OCI-LY3 (cell line): Measurements from ENCODE around the gene EYS.

Source experiments
- H2AFZ ChIP-seq: fragments of 200-600, 300-600 bp; shearing (Covaris generic); 2 replicates; pipeline ENCODE4 v1.6.0; 2014; ENCODE audit warnings: antibody characterized with exemption, low read depth, low read length
- H3K27ac ChIP-seq: fragments of 200-600, 300-600 bp; sonication (generic); 2 replicates; pipeline ENCODE4 v1.5.1; 2014; ENCODE audit warnings: mild to moderate bottlenecking, low read length, moderate library complexity, mixed read lengths
- H3K27me3 ChIP-seq: fragments of 200-600, 300-600 bp; sonication (generic); 2 replicates; pipeline ENCODE4 v1.6.1; 2014; ENCODE audit warnings: low read depth, low read length, mixed read lengths
- H3K36me3 ChIP-seq: fragments of 200-600, 300-600 bp; sonication (generic); replicated peaks from 2 replicates; pipeline ENCODE3; 2014; ENCODE audit warnings: low read depth, low read length, mixed read lengths
- H3K4me1 ChIP-seq: fragments of 300-600, 200-600 bp; sonication (generic); 2 replicates; pipeline ENCODE4 v1.6.1; 2014; ENCODE audit warnings: low read length, mixed read lengths
- H3K4me2 ChIP-seq: fragments of 200-600, 300-600 bp; sonication (generic); 2 replicates; pipeline ENCODE4 v1.6.1; 2014; ENCODE audit warnings: low read length, mixed read lengths
- H3K4me3 ChIP-seq: fragments of 300-600, 200-600 bp; sonication (generic); 2 replicates; pipeline ENCODE4 v1.5.1; 2014; ENCODE audit warnings: antibody characterized with exemption, mild to moderate bottlenecking, low read length, moderate library complexity
- H3K79me2 ChIP-seq: fragments of 300-600, 200-600 bp; shearing (Covaris generic); 2 replicates; pipeline ENCODE4 v1.6.1; 2014; ENCODE audit warnings: mild to moderate bottlenecking, low read length, mixed read lengths
- H3K9ac ChIP-seq: fragments of 300-600, 200-600 bp; shearing (Covaris generic); 2 replicates; pipeline ENCODE4 v1.6.0; 2014; ENCODE audit warnings: mild to moderate bottlenecking, low read length, moderate library complexity
- H3K9me3 ChIP-seq: fragments of 200-600, 300-600 bp; shearing (Covaris generic); 2 replicates; pipeline ENCODE4 v1.6.1; 2014; ENCODE audit warnings: low read length, mixed read lengths; ENCODE audit not compliant: insufficient read depth
- H4K20me1 ChIP-seq: fragments of 200-600, 300-600 bp; sonication (generic); 2 replicates; pipeline ENCODE4 v1.6.1; 2016; ENCODE audit warnings: low read length, mixed read lengths; ENCODE audit not compliant: insufficient read depth
- EZH2phosphoT487 ChIP-seq: fragments of 200-600 bp; shearing (Covaris generic); IDR thresholded peaks from 2 replicates; pipeline ENCODE4 v1.6.1; 2018; ENCODE audit warnings: antibody characterized with exemption, mixed run types, low read depth
- TF ChIP-seq, protein P1 (sequence below): fragments of 200-600, 300-600 bp; sonication (generic); IDR thresholded peaks from 2 replicates; pipeline ENCODE4 v1.5.1; 2014; ENCODE audit warnings: antibody characterized with exemption, low read length, low read depth

The EYS gene

DNA sequence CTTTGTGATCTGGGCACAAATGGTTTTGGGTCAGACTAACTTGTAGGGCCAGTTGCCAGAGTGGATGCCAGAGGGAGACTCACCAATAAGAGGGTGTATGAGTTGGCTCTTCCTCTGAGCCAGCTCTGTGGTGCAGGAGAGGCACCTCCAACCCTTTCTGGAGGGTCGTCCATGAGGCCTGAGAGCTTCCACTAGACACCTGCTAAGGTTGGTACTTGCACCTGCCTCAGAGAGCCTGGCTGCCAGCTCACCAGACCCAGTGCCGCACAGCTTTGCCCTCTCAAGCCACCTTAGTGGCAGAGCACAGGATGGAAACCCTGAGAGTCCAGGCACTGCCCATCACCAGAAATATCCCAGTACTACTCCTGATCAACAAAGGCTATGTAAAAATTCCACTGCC is 504.3 kb downstream of the EYS start:
- Histone ChIP-seq H3K4me1 (no peaks in the 10 kb centered on the region), H3K79me2 (no peaks in the 10 kb centered on the region), H3K4me3 (no peak overlapping the region), H3K27ac (no peak overlapping the region), H3K27me3 (no peaks in the 10 kb centered on the region), H2AFZ (no peak overlapping the region), H3K9me3 (no peaks in the 10 kb centered on the region), H4K20me1 (no peaks in the 10 kb centered on the region), H3K9ac (no peak overlapping the region), H3K36me3 (peaks cover 3% of the 10 kb centered on the region), H3K4me2 (no peak overlapping the region)
- TF ChIP-seq EZH2phosphoT487 = no peak
- TF ChIP-seq, protein P1, sequence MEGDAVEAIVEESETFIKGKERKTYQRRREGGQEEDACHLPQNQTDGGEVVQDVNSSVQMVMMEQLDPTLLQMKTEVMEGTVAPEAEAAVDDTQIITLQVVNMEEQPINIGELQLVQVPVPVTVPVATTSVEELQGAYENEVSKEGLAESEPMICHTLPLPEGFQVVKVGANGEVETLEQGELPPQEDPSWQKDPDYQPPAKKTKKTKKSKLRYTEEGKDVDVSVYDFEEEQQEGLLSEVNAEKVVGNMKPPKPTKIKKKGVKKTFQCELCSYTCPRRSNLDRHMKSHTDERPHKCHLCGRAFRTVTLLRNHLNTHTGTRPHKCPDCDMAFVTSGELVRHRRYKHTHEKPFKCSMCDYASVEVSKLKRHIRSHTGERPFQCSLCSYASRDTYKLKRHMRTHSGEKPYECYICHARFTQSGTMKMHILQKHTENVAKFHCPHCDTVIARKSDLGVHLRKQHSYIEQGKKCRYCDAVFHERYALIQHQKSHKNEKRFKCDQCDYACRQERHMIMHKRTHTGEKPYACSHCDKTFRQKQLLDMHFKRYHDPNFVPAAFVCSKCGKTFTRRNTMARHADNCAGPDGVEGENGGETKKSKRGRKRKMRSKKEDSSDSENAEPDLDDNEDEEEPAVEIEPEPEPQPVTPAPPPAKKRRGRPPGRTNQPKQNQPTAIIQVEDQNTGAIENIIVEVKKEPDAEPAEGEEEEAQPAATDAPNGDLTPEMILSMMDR = no peak

DNA sequence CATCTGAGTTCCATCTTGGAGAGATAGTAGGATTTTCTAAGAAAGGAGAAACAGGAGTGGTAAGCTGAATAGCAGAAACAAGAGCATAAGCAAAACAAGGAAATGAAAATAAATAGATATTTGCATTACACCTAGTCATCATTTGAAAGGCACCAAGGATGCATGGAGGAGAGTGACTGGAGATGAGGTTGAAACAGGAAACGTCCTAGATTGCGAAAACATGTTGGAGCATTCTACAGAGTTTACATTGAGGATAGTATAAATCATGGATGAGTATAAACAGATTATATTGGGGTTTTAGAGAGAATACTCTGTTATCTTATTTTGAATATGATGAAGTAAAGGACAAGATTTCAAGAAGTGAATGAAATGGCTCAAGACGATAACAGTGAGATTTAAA is 507.3 kb downstream of the EYS start:
- Histone ChIP-seq H3K4me3 (no peak overlapping the region), H2AFZ (no peak overlapping the region), H3K27me3 (no peaks in the 10 kb centered on the region), H3K4me2 (no peak overlapping the region), H4K20me1 (no peaks in the 10 kb centered on the region), H3K9me3 (no peaks in the 10 kb centered on the region), H3K36me3 (peaks cover 3% of the 10 kb centered on the region), H3K9ac (no peak overlapping the region), H3K79me2 (no peaks in the 10 kb centered on the region), H3K4me1 (no peaks in the 10 kb centered on the region), H3K27ac (no peak overlapping the region)
- TF ChIP-seq EZH2phosphoT487 = no peak
- TF ChIP-seq, protein P1 = no peak

DNA sequence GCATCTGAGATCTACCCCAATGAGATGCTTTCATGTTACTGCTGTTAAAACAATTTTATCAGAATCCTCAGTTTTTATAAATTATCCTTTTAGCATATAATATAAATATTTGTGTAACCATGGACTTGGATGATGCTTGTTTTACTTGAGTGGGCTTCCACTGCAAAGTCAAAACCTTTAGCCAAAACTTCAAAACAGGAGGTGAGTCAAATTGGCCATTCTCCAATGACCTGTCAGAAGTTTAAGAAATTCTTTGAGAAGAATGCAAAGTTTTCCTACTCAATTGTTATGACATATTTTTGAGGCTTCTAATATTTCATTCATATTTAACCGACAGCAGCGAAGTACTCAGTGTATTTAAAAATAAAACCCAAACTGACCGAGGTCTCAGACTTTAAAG is 507.9 kb downstream of the EYS start:
- no peak overlapping the region for H3K4me2 ChIP-seq

DNA sequence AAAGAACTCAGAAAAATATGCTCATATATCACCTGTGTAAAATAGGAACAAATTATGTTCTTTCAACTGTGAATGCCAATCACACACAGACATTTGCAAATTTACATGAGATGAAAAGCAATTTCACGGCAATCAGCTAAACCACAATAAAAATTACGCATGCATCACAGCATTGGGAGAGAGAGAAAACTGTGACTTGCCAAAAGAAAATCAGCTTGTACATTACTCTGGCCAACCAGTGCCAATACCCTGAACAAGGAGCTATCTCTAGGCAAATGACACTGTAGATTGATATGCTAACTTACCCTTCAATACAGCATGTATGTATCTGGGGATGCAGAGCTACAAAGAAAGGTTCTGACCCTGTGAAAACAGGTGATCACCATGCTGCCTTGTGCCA is 515.6 kb downstream of the EYS start:
- Histone ChIP-seq H3K27ac (no peak overlapping the region), H3K27me3 (no peaks in the 10 kb centered on the region), H3K79me2 (no peaks in the 10 kb centered on the region), H3K4me1 (no peaks in the 10 kb centered on the region), H3K9ac (no peak overlapping the region), H3K4me3 (no peak overlapping the region), H3K9me3 (no peaks in the 10 kb centered on the region), H2AFZ (no peak overlapping the region), H3K36me3 (no peaks in the 10 kb centered on the region), H3K4me2 (no peak overlapping the region), H4K20me1 (no peaks in the 10 kb centered on the region)
- TF ChIP-seq, protein P1 = no peak
- no peak for TF ChIP-seq EZH2phosphoT487

More for the DNA sequence above, 507.9 kb downstream of the EYS start:
- Histone ChIP-seq H3K27me3 (no peaks in the 10 kb centered on the region), H2AFZ (no peak overlapping the region), H3K36me3 (peaks cover 3% of the 10 kb centered on the region), H3K79me2 (no peaks in the 10 kb centered on the region), H3K9ac (no peak overlapping the region), H3K4me3 (no peak overlapping the region), H3K4me1 (no peaks in the 10 kb centered on the region), H3K9me3 (no peaks in the 10 kb centered on the region), H4K20me1 (no peaks in the 10 kb centered on the region), H3K27ac (no peak overlapping the region)
- no peak for TF ChIP-seq EZH2phosphoT487
- TF ChIP-seq, protein P1 = no peak
